Endothelial cell of umbilical vein (primary cell): Measurements from ENCODE around the gene PXN. TPM values are rescaled to one million over a fixed set of nuclear protein-coding genes. Genes with fewer than 3 reads are reported as not detected.

Experiments
- BruUV-seq: library from RNA; stranded (reverse); fragments of 400-500 nt; replicated peaks from 2 replicates; lab custom pipeline; 2021; lab: Mats Ljungman, UMichigan
- CTCF ChIA-PET: fragments of 300-600, 350-600 bp; sonication (Branson Sonifier 250); formaldehyde crosslinking; loops from one replicate; lab custom pipeline; 2021; ENCODE audit warnings: antibody characterized with exemption, inconsistent platforms; lab: Charles Lee
- POLR2A ChIA-PET: fragments of 300-600, 350-600 bp; sonication (Branson Sonifier 250); formaldehyde crosslinking; loops from one replicate; lab custom pipeline; 2021; ENCODE audit warnings: antibody characterized with exemption, inconsistent platforms; lab: Charles Lee
- DNase-seq: peaks from one replicate; pipeline ENCODE4 v3.0.0-alpha.2; 2011; ENCODE audit warnings: low read depth, low spot score
- FAIRE-seq: peaks from 2 replicates; lab custom pipeline; 2011; peaks lifted over from hg19 to GRCh38; lab: Jason Lieb, UNC
- H2AFZ ChIP-seq: 2 replicates; pipeline ENCODE4 v1.6.0; 2012; ENCODE audit warnings: low read depth, low read length, control low read depth, inconsistent platforms
- H3K27ac ChIP-seq: 2 replicates; pipeline ENCODE4 v1.5.1; 2011; ENCODE audit warnings: low read depth, mild to moderate bottlenecking, control low read depth, low read length, moderate library complexity; ENCODE audit not compliant: insufficient read depth
- H3K27me3 ChIP-seq, 2 experiments: 2 replicates each; pipeline versions ENCODE4 v1.6.0 to v1.6.1; 2011; ENCODE audit warnings: low read length in 2 of 2, mixed read lengths in 1 of 2; ENCODE audit not compliant: control insufficient read depth in 2 of 2, insufficient read depth in 2 of 2
- H3K36me3 ChIP-seq, 2 experiments: 2 replicates in 1 of 2; 3 replicates in 1 of 2; pipeline ENCODE4 v1.5.1; 2011; ENCODE audit warnings: low read length in 2 of 2, mild to moderate bottlenecking in 1 of 2, moderate library complexity in 1 of 2; ENCODE audit not compliant: control insufficient read depth in 2 of 2, insufficient read depth in 2 of 2; ENCODE audit errors: extremely low read depth in 1 of 2
- H3K4me1 ChIP-seq: 3 replicates; pipeline ENCODE4 v1.5.1; 2011; ENCODE audit warnings: mild to moderate bottlenecking, low read length; ENCODE audit not compliant: control insufficient read depth, insufficient read depth; ENCODE audit errors: extremely low read depth
- H3K4me2 ChIP-seq: 2 replicates; pipeline ENCODE4 v1.6.1; 2011; ENCODE audit warnings: low read length, control low read depth, mixed read lengths; ENCODE audit not compliant: insufficient read depth
- H3K4me3 ChIP-seq, 3 experiments: fragments of 200-600 bp in 1 of 3; sonication (generic), shearing (Covaris generic) in 1 of 3; replicated peaks in 1 of 3; 2 replicates each; pipeline ENCODE4 v1.5.1; 2011 to 2016; ENCODE audit warnings: control low read depth in 3 of 3, low read length in 3 of 3, mild to moderate bottlenecking in 2 of 3, inconsistent platforms in 1 of 3, low read depth in 1 of 3, moderate library complexity in 1 of 3; ENCODE audit not compliant: insufficient read depth in 1 of 3
- H3K79me2 ChIP-seq: 2 replicates; pipeline ENCODE4 v1.6.0; 2012; ENCODE audit warnings: low read length, inconsistent platforms; ENCODE audit not compliant: control insufficient read depth, insufficient read depth
- H3K9ac ChIP-seq: replicated peaks from 2 replicates; pipeline ENCODE3; 2011; ENCODE audit warnings: low read length, control low read depth; ENCODE audit not compliant: insufficient read depth; ENCODE audit errors: extremely low read depth
- H3K9me1 ChIP-seq: replicated peaks from 3 replicates; pipeline ENCODE4 v1.6.0; 2011; ENCODE audit warnings: mild to moderate bottlenecking, low read length; ENCODE audit not compliant: control insufficient read depth, insufficient read depth; ENCODE audit errors: extremely low read depth
- H3K9me3 ChIP-seq: replicated peaks from 2 replicates; pipeline ENCODE4 v1.5.1; 2012; ENCODE audit warnings: low read length, inconsistent platforms; ENCODE audit not compliant: control insufficient read depth, insufficient read depth
- H4K20me1 ChIP-seq: replicated peaks from 2 replicates; pipeline ENCODE3; 2011; ENCODE audit warnings: mild to moderate bottlenecking, low read length; ENCODE audit not compliant: control insufficient read depth, insufficient read depth; ENCODE audit errors: extremely low read depth
- CTCF ChIP-seq, 2 donors: IDR thresholded peaks; 1 replicate in 1 of 2; 2 replicates in 1 of 2; pipeline ENCODE4 v1.5.1; 2011; ENCODE audit warnings: low read length in 2 of 2, mild to moderate bottlenecking in 2 of 2, moderate library complexity in 2 of 2, control low read depth in 1 of 2, inconsistent platforms in 1 of 2, low read depth in 1 of 2; ENCODE audit not compliant: insufficient read depth in 1 of 2; ENCODE audit errors: extremely low read depth in 1 of 2
- EZH2 ChIP-seq: IDR thresholded peaks from 2 replicates; pipeline ENCODE4 v1.6.1; 2012; ENCODE audit warnings: borderline replicate concordance, low read depth, mild to moderate bottlenecking, moderate library complexity, low read length, inconsistent platforms; ENCODE audit not compliant: severe bottlenecking
- FOS ChIP-seq: IDR thresholded peaks from 2 replicates; pipeline ENCODE4 v1.6.1; 2011; ENCODE audit warnings: mild to moderate bottlenecking, low read length, moderate library complexity, borderline replicate concordance; ENCODE audit not compliant: insufficient read depth
- GATA2 ChIP-seq: IDR thresholded peaks from 2 replicates; pipeline ENCODE4 v1.7.0; 2011; ENCODE audit warnings: low read depth, mild to moderate bottlenecking, moderate library complexity, mixed read lengths, low read length; ENCODE audit not compliant: insufficient read length, insufficient read depth
- JUN ChIP-seq: IDR thresholded peaks from 2 replicates; pipeline ENCODE4 v1.6.1; 2011; ENCODE audit warnings: borderline replicate concordance, low read depth; ENCODE audit not compliant: insufficient read length, insufficient read depth
- MYC ChIP-seq: IDR thresholded peaks from one replicate; pipeline ENCODE4 v1.6.1; 2011; ENCODE audit warnings: mild to moderate bottlenecking, low read depth, low read length
- POLR2A ChIP-seq: IDR thresholded peaks from 2 replicates; pipeline ENCODE4 v1.6.1; 2012; ENCODE audit warnings: low read depth, mild to moderate bottlenecking, control low read depth, low read length
- POLR2AphosphoS5 ChIP-seq: IDR thresholded peaks from 2 replicates; pipeline ENCODE4 v1.6.1; 2012; ENCODE audit warnings: low read depth, mild to moderate bottlenecking, control low read depth, low read length, moderate library complexity; ENCODE audit not compliant: insufficient read depth
- dilution Hi-C: fragments of 300-500 bp; cut with MboI; formaldehyde crosslinking; loops from one replicate; pipeline ENCODE4 v1.15.0; 2019; ENCODE audit warnings: low sequenced_read_pairs; ENCODE audit not compliant: extremely low pct_ligation_motif_present
- intact Hi-C: fragments of 100-400 bp; cut with micrococcal nuclease; formaldehyde crosslinking; loops from one replicate; pipeline ENCODE4 v1.10.0; 2022
- polyA plus RNA-seq, 4 experiments: library from polyadenylated mRNA; depleted of rRNA in 3 of 4; stranded (reverse) in 3 of 4; unstranded in 1 of 4; fragments of >200 nt; gene quantifications; 2 replicates each; pipeline versions ENCODE4 v1.2.1 to v1.2.3, GENCODE V29; 2011 to 2012; ENCODE audit warnings: missing spikeins in 1 of 4
- total RNA-seq: library from RNA; stranded (reverse); gene quantifications from 2 replicates; pipeline ENCODE4 v1.2.3, GENCODE V29; 2021
- TF ChIP-seq, protein P1 (sequence below): IDR thresholded peaks from 2 replicates; pipeline ENCODE4 v1.6.1; 2011; ENCODE audit not compliant: insufficient read depth, insufficient read length

The PXN gene
- total and polyA plus RNA-seq, 2 donors (not counting 3 experiments of a cell fraction or from before 2014, with no cell fraction given): 132 to 258 TPM

DNA sequence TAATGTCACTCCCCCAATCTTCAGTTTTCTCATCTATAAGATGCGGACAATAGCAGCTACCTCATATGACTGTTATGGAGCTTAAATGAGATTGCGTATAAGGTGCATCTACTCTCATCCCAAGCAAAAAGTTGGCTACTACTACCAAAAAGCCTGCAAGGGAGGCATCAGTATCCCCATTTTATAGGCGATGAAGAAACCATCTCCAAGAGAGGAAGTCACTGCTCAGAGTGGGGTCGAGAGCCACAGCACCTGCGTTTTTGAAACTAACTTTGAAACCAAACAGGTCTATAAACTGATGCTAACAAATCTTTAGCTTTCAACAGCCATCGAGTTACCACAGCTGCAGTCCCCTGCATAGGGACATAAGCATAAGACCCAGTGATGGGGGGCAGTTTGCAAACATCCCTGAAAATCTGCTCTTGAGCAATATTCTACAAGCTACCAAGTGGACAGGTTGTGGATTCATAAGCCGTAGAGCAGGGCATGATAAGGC is 74.5 kb downstream of the PXN start:
- Histone ChIP-seq H3K4me3 (no peak overlapping the region), H3K36me3 (peaks cover 5 to 14% of the 10 kb centered on the region in 2 experiments), H3K9ac (no peak overlapping the region), H3K9me3 (no peaks in the 10 kb centered on the region), H2AFZ (no peak overlapping the region), H3K4me2 (no peak overlapping the region), H3K4me1 (peaks cover 16% of the 10 kb centered on the region), H3K79me2 (peaks cover 45% of the 10 kb centered on the region), H3K27me3 (no peaks in the 10 kb centered on the region), H3K27ac (no peak overlapping the region), H4K20me1 (no peaks in the 10 kb centered on the region), H3K9me1 (no peaks in the 10 kb centered on the region)
- dilution Hi-C loops (no loop called here), intact Hi-C loops (no loop called here)
- BruUV-seq: no TSS peak
- FAIRE-seq (no peak), DNase-seq (no peak)
- POLR2A ChIA-PET: interaction anchor here (2.5 kb wide), 1 partner anchor 10 kb away, joined by 13 read pairs; the partner anchor contains the start of gene RPLP0
- TF ChIP-seq GATA2 (no peak), CTCF (IDR thresholded peaks at IDR 0.05; ENCODE audit: extremely low read depth in 1 of 2, insufficient read depth in 1 of 2, low read depth in 1 of 2, low read length in 2 of 2) (no peak), JUN (no peak), FOS (no peak), POLR2A (no peak), EZH2 (no peak), POLR2AphosphoS5 (no peak), MYC (no peak)
- TF ChIP-seq, protein P1, sequence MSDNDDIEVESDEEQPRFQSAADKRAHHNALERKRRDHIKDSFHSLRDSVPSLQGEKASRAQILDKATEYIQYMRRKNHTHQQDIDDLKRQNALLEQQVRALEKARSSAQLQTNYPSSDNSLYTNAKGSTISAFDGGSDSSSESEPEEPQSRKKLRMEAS: no peak
- CTCF ChIA-PET: interaction anchor here (1.5 kb wide), 1 partner anchor 75 kb away, joined by 5 read pairs; the partner anchor contains the start of gene PXN
